Ovary (tissue), 9 donors: ENCODE results near the gene CSAD. TPM values are rescaled to one million over a fixed set of nuclear protein-coding genes. Genes with fewer than 3 reads are reported as not detected.

ENCODE experiments used
- DNase-seq, 5 donors: peaks; one replicate each; pipeline ENCODE4 v3.0.0-alpha.2; 2019 to 2020
- H3K27ac ChIP-seq, 2 donors: fragments of 200-600 bp; one replicate each; pipeline versions ENCODE4 v1.5.1 to v1.8.0; 2019 to 2022
- H3K27me3 ChIP-seq: fragments of 200-600 bp; one replicate; pipeline ENCODE4 v1.8.0; 2022
- H3K36me3 ChIP-seq: fragments of 200-600 bp; sonication (generic); one replicate; pipeline ENCODE4 v1.5.1; 2019
- H3K4me1 ChIP-seq: one replicate; pipeline ENCODE4 v1.8.1; 2013; ENCODE audit warnings: mild to moderate bottlenecking, moderate library complexity; ENCODE audit not compliant: insufficient read depth
- H3K4me3 ChIP-seq: fragments of 200-600 bp; sonication (generic); one replicate; pipeline ENCODE4 v1.5.1; 2017
- H3K9me3 ChIP-seq, 2 donors: fragments of 200-600 bp in 1 of 2; sonication (generic) in 1 of 2; one replicate each; pipeline versions ENCODE4 v1.5.1 to v1.8.1; 2013 to 2019; ENCODE audit warnings: mild to moderate bottlenecking in 1 of 2, moderate library complexity in 1 of 2
- EP300 ChIP-seq: sonication (generic); formaldehyde crosslinking; IDR thresholded peaks from one replicate; pipeline ENCODE4 v1.6.1; 2017; ENCODE audit warnings: antibody characterized with exemption
- POLR2A ChIP-seq: fragments of 450-650 bp; IDR thresholded peaks from one replicate; pipeline ENCODE4 v1.6.1; 2017; ENCODE audit warnings: antibody characterized with exemption, mild to moderate bottlenecking, moderate library complexity
- WGBS, 3 donors: extraction: QIAGEN DNeasy Blood & Tissue Kit in 1 of 3; methylation state at CpG; one replicate each; pipeline versions ENCODE4 v1.1.5 to v1.1.7; 2013 to 2017; 5-methylcytosine and 5-hydroxymethylcytosine counted together
- intact Hi-C, 4 donors: fragments of 100-400 bp; cut with DNase I; formaldehyde crosslinking; loops; one replicate each; pipeline versions ENCODE4 v1.11.0 to v1.15.1; 2022 to 2023
- polyA plus RNA-seq, 2 donors: library from polyadenylated mRNA; stranded (reverse); fragments of 200-250 nt in 1 of 2; fragments of 350-450 nt in 1 of 2; fragmentation: Illumina TruSeq in 1 of 2; extraction: RNeasy Lipid Tissue Mini Kit (QIAGEN cat#74804) in 1 of 2; gene quantifications; one replicate each; pipeline ENCODE4 v1.2.3, GENCODE V29; 2013 to 2014
- total RNA-seq, 7 donors: library from RNA; depleted of rRNA in 2 of 7; stranded (reverse); fragments of >200 nt in 2 of 7; fragmentation: NEBNext Ultra II Directional in 3 of 7; extraction: Animal tissue kit (Norgen Biotek cat#: 25700) in 3 of 7; gene quantifications; one replicate each; pipeline versions ENCODE4 v1.1.0 to v1.2.4, GENCODE V29; 2016 to 2023
- TF ChIP-seq, protein P1 (sequence below), 3 donors: fragments of 450-650 bp in 2 of 3; fragments of 200-600 bp in 1 of 3; IDR thresholded peaks; one replicate each; pipeline versions ENCODE4 v1.5.1 to v1.8.0; 2016 to 2022; ENCODE audit warnings: antibody characterized with exemption in 3 of 3, mild to moderate bottlenecking in 1 of 3
- donor health status: DM: no; HTN: no; CAD: no; lungs with moderate emphysema.
- donor health status: DM: no; HTN: no; CAD: no.
- donor health status: Bipolar disorder and iron deficiency.
- donor health status: DM: yes; HTN: yes; CAD: no.
- donor health status: DM: no; HTN: no; CAD: no.
- donor health status: DM: yes; HTN: yes; CAD: no.

The CSAD gene
- total and polyA plus RNA-seq, 9 donors, result 19.8 to 36.0 (median 28.0) TPM

DNA sequence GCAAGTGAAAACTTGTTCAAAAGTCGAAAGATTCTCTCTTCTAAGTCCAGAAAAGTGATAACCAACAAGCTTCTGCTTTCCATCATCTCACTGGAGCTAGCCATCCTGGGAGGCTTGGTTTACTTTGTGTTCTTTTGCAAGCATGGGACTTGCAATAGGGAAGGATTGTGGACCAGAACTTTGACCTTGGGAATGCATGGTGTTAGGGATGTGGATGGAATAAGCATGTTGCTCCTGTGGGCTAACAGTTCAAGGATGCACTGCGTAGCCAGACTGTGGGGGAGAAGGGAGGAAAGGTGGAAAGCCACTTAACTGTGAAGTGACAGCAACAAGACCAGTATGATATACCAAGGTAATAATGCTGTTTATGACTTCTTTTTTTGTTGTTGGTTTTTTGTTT, 48.9 kb downstream of the CSAD start:
- intact Hi-C loops, result no loop called here

DNA sequence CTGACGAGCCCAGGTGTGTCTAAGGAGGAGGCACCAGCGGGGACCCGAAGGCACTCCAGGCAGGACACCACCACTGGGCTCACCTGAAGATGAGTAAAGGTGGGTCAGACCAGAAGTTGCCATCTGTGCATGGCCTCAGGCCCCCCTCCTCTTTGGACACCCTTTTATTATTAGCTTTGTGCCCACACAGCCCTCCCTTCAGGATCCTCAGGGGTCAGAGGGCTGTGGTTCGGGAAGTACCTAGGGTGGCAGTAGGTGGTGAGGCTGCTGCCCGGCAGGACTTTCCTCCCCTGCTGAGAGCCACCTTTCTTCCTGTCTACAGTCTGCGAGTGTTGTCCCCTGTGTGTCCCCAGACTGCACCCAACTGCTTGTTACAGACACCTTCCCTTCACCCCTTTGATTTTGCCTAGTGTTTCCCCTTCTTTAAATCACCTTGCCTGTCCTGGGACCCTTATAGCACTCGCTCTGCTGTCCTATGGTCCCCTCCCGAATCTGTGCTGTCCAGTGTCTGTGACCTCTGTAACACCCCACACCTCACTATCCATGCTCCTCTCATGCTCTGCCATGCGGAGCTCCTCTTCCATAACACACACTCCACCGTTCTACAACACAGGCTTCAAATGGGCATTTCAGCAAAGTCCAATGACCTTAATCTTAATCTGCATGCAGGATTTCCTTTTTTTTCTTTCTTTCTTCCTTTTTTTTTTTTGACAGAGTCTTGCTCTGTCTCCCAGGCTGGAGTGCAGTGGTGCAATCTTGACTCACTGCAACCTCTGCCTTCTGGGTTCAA, 51.8 kb downstream of the CSAD start:
- intact Hi-C loops, result no loop called here
- H3K4me3 ChIP-seq, result no peak overlapping the region
- TF ChIP-seq, protein P1, sequence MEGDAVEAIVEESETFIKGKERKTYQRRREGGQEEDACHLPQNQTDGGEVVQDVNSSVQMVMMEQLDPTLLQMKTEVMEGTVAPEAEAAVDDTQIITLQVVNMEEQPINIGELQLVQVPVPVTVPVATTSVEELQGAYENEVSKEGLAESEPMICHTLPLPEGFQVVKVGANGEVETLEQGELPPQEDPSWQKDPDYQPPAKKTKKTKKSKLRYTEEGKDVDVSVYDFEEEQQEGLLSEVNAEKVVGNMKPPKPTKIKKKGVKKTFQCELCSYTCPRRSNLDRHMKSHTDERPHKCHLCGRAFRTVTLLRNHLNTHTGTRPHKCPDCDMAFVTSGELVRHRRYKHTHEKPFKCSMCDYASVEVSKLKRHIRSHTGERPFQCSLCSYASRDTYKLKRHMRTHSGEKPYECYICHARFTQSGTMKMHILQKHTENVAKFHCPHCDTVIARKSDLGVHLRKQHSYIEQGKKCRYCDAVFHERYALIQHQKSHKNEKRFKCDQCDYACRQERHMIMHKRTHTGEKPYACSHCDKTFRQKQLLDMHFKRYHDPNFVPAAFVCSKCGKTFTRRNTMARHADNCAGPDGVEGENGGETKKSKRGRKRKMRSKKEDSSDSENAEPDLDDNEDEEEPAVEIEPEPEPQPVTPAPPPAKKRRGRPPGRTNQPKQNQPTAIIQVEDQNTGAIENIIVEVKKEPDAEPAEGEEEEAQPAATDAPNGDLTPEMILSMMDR (IDR thresholded peaks at IDR 0.05), result no peak
- TF ChIP-seq POLR2A, result no peak
- TF ChIP-seq EP300, result no peak
- no peaks in the 10 kb centered on the region for H3K27me3 ChIP-seq
- no peaks in the 10 kb centered on the region for H3K4me1 ChIP-seq
- H3K9me3 ChIP-seq, result no peaks in the 10 kb centered on the region
- no peaks in the 10 kb centered on the region for H3K36me3 ChIP-seq
- H3K27ac ChIP-seq, result no peak overlapping the region
- WGBS, 3 donors, result 73 to 80% (median 74%) methylated on average over 10 of the region's 10 CpGs
- DNase-seq, result no peak

More for the DNA sequence above, 48.9 kb downstream of the CSAD start:
- TF ChIP-seq POLR2A, result no peak
- TF ChIP-seq, protein P1 (IDR thresholded peaks at IDR 0.05), result no peak
- no peak for TF ChIP-seq EP300
- Histone ChIP-seq H3K4me1 (no peaks in the 10 kb centered on the region), H3K9me3 (peaks cover 0 to 2% of the 10 kb centered on the region in 2 donors), H3K4me3 (no peak overlapping the region), H3K27ac (no peak overlapping the region), H3K36me3 (no peaks in the 10 kb centered on the region), H3K27me3 (no peaks in the 10 kb centered on the region)
- 40 to 61% (median 51%) methylated on average over 2 of the region's 2 CpGs for WGBS, 3 donors
- DNase-seq, result no peak

DNA sequence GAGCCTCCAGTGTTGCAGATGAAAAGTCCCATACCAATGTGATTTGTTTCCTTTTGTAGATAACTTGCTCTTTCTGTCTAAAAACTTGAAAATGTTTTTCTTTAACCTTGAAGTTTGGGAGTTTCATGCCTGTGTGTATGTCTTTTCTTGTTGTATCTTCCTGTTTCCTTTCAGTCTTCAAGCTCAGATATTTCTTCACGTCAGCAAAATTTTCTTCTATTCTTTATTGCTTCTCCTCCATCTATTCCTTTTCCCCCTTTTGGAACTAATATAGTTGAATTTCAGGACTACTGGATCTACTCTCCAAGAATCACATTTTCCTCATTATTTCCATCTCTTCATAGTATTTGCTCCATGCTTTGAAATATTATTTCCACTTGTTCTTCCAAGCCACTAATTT, 53.6 kb downstream of the CSAD start:
- intact Hi-C loops, result no loop called here
- no peak for DNase-seq
- Histone ChIP-seq H3K4me1 (no peaks in the 10 kb centered on the region), H3K4me3 (no peak overlapping the region), H3K27me3 (no peaks in the 10 kb centered on the region), H3K9me3 (no peaks in the 10 kb centered on the region), H3K27ac (no peak overlapping the region), H3K36me3 (no peaks in the 10 kb centered on the region)
- 72 to 78% (median 77%) methylated on average over 1 of the region's 1 CpG for WGBS, 3 donors
- TF ChIP-seq POLR2A, result no peak
- TF ChIP-seq, protein P1 (IDR thresholded peaks at IDR 0.05), result no peak
- TF ChIP-seq EP300, result no peak

DNA sequence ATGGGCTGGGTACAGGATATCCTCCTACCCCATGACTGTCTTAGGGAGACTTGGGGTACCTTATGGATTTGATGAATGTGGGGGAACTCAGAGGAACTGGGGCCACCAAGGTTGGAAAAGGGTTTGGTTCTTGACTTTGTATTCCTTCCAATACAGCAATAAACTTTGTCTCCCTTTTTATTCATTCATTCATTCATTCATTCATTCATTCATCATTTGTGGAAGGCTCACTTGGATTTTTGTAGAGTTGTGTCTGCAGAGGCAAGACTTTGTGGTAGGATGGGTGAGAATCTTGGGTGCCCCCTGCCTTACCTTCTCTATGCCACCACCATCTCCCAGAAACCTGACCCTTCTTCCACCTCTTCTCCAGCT, 56.4 kb downstream of the CSAD start:
- intact Hi-C loops, result no loop called here
- H3K27ac ChIP-seq, result no peak overlapping the region
- no peak for DNase-seq
- no peaks in the 10 kb centered on the region for H3K36me3 ChIP-seq
- TF ChIP-seq, protein P1 (IDR thresholded peaks at IDR 0.05), result no peak
- TF ChIP-seq POLR2A (no peak), EP300 (no peak)
- no peaks in the 10 kb centered on the region for H3K9me3 ChIP-seq
- H3K4me3 ChIP-seq, result no peak overlapping the region
- no peaks in the 10 kb centered on the region for H3K4me1 ChIP-seq
- H3K27me3 ChIP-seq, result no peaks in the 10 kb centered on the region
